DOHH2 (cell line): ENCODE data around the gene SLC1A3.

Experiments
- H3F3A ChIP-seq: fragments of 200-600 bp; sonication (generic), shearing (Covaris generic); 2 replicates; pipeline ENCODE4 v1.6.0; 2016; ENCODE audit warnings: antibody characterized with exemption, mild to moderate bottlenecking; ENCODE audit not compliant: control insufficient read depth, insufficient read depth
- H3K27ac ChIP-seq: fragments of 200-600 bp; sonication (generic); 2 replicates; pipeline ENCODE4 v1.5.1; 2014; ENCODE audit warnings: low read depth, mild to moderate bottlenecking, low read length, moderate library complexity
- H3K27me3 ChIP-seq: fragments of 200-600 bp; sonication (generic); 2 replicates; pipeline ENCODE4 v1.6.1; 2014; ENCODE audit warnings: mild to moderate bottlenecking, low read length, mixed read lengths; ENCODE audit not compliant: control insufficient read depth
- H3K36me3 ChIP-seq: fragments of 200-600 bp; sonication (generic); 2 replicates; pipeline ENCODE4 v1.6.1; 2014; ENCODE audit warnings: mild to moderate bottlenecking, low read length, moderate library complexity, mixed read lengths; ENCODE audit not compliant: control insufficient read depth
- H3K4me1 ChIP-seq: fragments of 200-600 bp; sonication (generic); 2 replicates; pipeline ENCODE4 v1.6.1; 2014; ENCODE audit warnings: mild to moderate bottlenecking, low read length, mixed read lengths; ENCODE audit not compliant: control insufficient read depth
- H3K4me2 ChIP-seq: fragments of 200-600 bp; sonication (generic); 2 replicates; pipeline ENCODE4 v1.6.0; 2014; ENCODE audit warnings: mild to moderate bottlenecking, low read length, moderate library complexity
- H3K4me3 ChIP-seq: fragments of 200-600 bp; sonication (generic); 2 replicates; pipeline ENCODE4 v1.5.1; 2014; ENCODE audit warnings: mild to moderate bottlenecking, low read length, mixed read lengths
- H3K79me2 ChIP-seq: fragments of 200-600 bp; sonication (generic); 2 replicates; pipeline ENCODE4 v1.6.1; 2014; ENCODE audit warnings: mild to moderate bottlenecking, low read length, mixed read lengths; ENCODE audit not compliant: control insufficient read depth
- H3K9me2 ChIP-seq: fragments of 200-600 bp; sonication (generic); replicated peaks from 2 replicates; pipeline ENCODE4 v1.6.1; 2014; ENCODE audit warnings: mild to moderate bottlenecking, low read length, mixed read lengths; ENCODE audit not compliant: control insufficient read depth
- H3K9me3 ChIP-seq: fragments of 200-600 bp; sonication (generic); 2 replicates; pipeline ENCODE4 v1.6.1; 2014; ENCODE audit warnings: antibody characterized with exemption, low read length, mixed read lengths; ENCODE audit not compliant: control insufficient read depth, insufficient read depth
- H4K20me1 ChIP-seq: fragments of 200-600 bp; sonication (generic); 2 replicates; pipeline ENCODE4 v1.6.0; 2014; ENCODE audit warnings: low read depth, mild to moderate bottlenecking, antibody characterized with exemption, low read length, moderate library complexity; ENCODE audit not compliant: control insufficient read depth, insufficient read depth
- EZH2phosphoT487 ChIP-seq: fragments of 200-600 bp; sonication (generic); IDR thresholded peaks from 2 replicates; pipeline ENCODE4 v1.6.1; 2017; ENCODE audit warnings: borderline replicate concordance, mild to moderate bottlenecking, antibody characterized with exemption, low read length, moderate library complexity, mixed read lengths
- TF ChIP-seq, protein P1 (sequence below): fragments of 200-600 bp; sonication (generic); IDR thresholded peaks from one replicate; pipeline ENCODE4 v1.5.1; 2014; ENCODE audit warnings: antibody characterized with exemption, mild to moderate bottlenecking, low read depth, low read length; ENCODE audit not compliant: poor library complexity, severe bottlenecking

Gene SLC1A3

DNA sequence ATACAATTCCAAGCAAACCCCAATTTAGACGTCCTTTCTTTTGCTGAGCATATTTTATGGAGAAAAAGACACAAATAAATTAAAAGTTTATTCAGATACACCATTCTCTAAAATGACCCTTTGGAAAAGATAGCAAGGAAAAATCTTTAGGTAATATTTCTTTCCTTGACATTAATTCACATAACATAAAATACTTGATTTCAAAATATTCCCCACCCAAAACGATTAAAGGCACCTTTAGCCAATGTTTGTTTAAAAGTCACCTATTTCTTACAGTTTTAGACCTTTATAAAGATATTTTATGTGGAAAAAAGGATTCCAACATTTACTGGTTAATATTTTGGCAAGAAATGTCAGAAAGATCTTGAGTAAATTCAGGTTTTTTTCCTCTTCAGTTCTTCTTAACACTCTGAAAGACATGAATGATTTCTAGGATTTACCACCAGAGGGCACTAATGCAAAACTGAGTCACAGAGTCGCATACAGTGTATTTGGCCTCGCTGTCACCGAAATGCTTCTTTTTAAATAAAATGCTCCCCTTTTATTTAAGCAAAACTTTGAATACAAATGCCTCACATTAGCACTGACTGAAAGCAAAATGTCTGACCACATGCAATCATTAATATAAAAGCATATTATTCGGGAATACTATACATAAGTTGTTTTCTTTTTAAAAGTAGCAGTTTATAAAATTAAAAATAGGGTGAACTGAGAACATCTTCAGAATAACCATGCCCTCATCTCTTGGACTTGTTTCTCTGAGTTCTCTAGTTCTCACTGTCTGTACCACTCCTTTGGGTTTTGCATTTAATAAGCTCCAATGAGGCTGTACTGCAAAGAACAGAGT, 122.5 kb downstream of the SLC1A3 start:
- H3K27ac ChIP-seq: no peak overlapping the region
- H3K9me3 ChIP-seq: no peaks in the 10 kb centered on the region
- H3K4me3 ChIP-seq: no peak overlapping the region
- H3K79me2 ChIP-seq: no peaks in the 10 kb centered on the region
- H3K4me2 ChIP-seq: no peak overlapping the region
- TF ChIP-seq, protein P1, sequence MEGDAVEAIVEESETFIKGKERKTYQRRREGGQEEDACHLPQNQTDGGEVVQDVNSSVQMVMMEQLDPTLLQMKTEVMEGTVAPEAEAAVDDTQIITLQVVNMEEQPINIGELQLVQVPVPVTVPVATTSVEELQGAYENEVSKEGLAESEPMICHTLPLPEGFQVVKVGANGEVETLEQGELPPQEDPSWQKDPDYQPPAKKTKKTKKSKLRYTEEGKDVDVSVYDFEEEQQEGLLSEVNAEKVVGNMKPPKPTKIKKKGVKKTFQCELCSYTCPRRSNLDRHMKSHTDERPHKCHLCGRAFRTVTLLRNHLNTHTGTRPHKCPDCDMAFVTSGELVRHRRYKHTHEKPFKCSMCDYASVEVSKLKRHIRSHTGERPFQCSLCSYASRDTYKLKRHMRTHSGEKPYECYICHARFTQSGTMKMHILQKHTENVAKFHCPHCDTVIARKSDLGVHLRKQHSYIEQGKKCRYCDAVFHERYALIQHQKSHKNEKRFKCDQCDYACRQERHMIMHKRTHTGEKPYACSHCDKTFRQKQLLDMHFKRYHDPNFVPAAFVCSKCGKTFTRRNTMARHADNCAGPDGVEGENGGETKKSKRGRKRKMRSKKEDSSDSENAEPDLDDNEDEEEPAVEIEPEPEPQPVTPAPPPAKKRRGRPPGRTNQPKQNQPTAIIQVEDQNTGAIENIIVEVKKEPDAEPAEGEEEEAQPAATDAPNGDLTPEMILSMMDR: peak; percentile 57
- TF ChIP-seq EZH2phosphoT487: no peak
- peaks cover 17% of the 10 kb centered on the region for H3K4me1 ChIP-seq
- H3K9me2 ChIP-seq: no peaks in the 10 kb centered on the region
- no peaks in the 10 kb centered on the region for H3K36me3 ChIP-seq
- no peaks in the 10 kb centered on the region for H4K20me1 ChIP-seq
- H3F3A ChIP-seq: peaks cover 5% of the 10 kb centered on the region; the same call in 1 of the 2 replicates
- no peaks in the 10 kb centered on the region for H3K27me3 ChIP-seq

DNA sequence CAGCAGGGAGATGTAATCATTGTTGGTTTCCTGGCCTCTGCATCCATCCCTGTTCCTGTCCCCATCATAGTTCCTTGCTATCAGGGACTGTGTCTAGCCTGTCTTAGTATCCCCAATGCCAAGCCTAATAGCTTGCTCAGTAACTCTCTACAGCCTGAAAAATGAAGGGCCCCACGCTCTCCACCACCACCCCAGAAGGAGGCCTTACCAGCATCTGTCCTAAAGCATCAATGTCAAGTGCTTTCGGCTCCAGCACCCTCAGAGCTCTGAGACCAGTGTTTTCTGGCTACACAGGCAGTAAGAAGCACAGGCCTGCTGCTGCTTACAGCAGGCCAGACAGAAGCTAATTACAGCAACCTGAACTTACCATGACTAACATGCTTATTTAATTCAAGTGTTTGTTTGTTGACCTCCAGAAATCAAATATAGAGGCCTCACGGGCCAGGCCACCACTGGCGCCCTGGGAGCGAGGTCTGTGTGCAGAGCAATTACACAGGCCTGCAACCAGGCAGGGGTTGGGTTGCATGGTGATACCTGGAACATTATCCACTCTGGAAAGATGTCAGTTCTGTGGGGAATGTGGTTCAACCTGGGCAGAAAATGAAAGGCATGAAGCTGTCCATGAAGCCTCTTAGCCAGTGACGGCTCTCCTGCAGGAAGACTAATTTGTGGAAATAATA, 124.3 kb downstream of the SLC1A3 start:
- Histone ChIP-seq H3K79me2 (no peaks in the 10 kb centered on the region), H3F3A (peaks cover 3% of the 10 kb centered on the region; the same call in 1 of the 2 replicates), H3K36me3 (no peaks in the 10 kb centered on the region), H3K27ac (no peak overlapping the region), H4K20me1 (no peaks in the 10 kb centered on the region), H3K4me3 (no peak overlapping the region), H3K4me1 (no peaks in the 10 kb centered on the region; the same call in 1 of the 2 replicates), H3K27me3 (no peaks in the 10 kb centered on the region), H3K9me2 (no peaks in the 10 kb centered on the region), H3K9me3 (no peaks in the 10 kb centered on the region), H3K4me2 (no peak overlapping the region)
- TF ChIP-seq, protein P1: no peak
- no peak for TF ChIP-seq EZH2phosphoT487

DNA sequence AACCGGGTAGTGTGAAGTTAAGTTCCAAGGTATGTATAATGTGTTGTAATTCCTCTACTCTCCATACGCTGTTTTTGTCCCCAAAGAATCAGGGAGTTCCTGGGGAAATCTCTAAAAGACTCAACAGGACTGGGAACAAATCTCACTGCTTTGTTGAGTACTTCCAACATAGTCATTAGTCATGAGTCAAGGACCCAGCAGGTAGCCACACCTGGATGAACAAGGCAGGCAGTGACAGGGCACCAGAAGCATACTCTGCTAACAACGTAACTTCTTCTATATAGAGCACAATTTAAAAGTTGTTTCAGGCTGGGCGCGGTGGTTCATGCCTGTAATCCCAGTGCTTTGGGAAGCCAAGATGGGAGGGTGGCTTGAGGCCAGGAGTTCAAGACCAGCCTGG, 126.8 kb downstream of the SLC1A3 start:
- Histone ChIP-seq H3K9me2 (no peaks in the 10 kb centered on the region), H4K20me1 (no peaks in the 10 kb centered on the region), H3K36me3 (no peaks in the 10 kb centered on the region), H3F3A (peaks cover 3% of the 10 kb centered on the region; the same call in 1 of the 2 replicates), H3K9me3 (no peaks in the 10 kb centered on the region), H3K4me2 (no peak overlapping the region), H3K4me3 (no peak overlapping the region), H3K27ac (no peak overlapping the region), H3K79me2 (no peaks in the 10 kb centered on the region), H3K27me3 (no peaks in the 10 kb centered on the region), H3K4me1 (no peaks in the 10 kb centered on the region; the same call in 1 of the 2 replicates)
- TF ChIP-seq, protein P1: no peak
- no peak for TF ChIP-seq EZH2phosphoT487
